Right renal cortex interstitium (tissue), 3 donors: ENCODE results near the gene PRDM16. TPM values are rescaled to one million over a fixed set of nuclear protein-coding genes. Genes with fewer than 3 reads are reported as not detected.
"Not testable (repeated sequence)": the region's sequence is repeated elsewhere in the genome, so short reads cannot be mapped to it uniquely, and the experiment has no call there.

Experiments
- DNase-seq, 3 donors: peaks; one replicate each; pipeline ENCODE4 v3.0.0-alpha.2; 2013; ENCODE audit warnings: low read depth in 3 of 3, low spot score in 2 of 3
- polyA plus RNA-seq, 3 donors: library from polyadenylated mRNA; unstranded; fragments of 120-200 nt; gene quantifications; one replicate each; pipeline ENCODE4 v1.2.1, GENCODE V29; 2013; ENCODE audit not compliant: insufficient read length in 3 of 3

Gene PRDM16
- polyA plus RNA-seq, 3 donors = 4.8 to 6.6 (median 6.4) TPM

DNA sequence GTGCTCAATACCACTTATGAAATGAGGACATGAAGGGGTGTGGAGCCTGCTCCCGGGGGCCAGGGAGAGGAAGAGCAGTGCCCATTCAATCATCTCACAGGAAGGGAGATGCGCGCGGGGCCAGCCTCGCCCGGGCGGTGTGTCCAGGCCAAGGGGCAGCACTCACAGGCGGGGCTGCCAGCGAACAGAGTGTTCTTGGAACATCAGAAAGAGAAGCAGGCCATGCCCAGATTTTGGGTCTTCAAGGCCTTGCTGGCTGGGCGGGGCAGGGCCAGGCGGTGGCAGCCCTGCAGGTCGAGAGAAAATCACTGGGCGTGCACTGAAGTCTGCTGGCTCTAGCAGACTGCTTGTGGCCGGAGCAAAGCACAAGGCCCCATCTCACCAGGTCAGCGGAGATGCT lies 168.6 kb downstream of the PRDM16 start:
- no peak for DNase-seq

DNA sequence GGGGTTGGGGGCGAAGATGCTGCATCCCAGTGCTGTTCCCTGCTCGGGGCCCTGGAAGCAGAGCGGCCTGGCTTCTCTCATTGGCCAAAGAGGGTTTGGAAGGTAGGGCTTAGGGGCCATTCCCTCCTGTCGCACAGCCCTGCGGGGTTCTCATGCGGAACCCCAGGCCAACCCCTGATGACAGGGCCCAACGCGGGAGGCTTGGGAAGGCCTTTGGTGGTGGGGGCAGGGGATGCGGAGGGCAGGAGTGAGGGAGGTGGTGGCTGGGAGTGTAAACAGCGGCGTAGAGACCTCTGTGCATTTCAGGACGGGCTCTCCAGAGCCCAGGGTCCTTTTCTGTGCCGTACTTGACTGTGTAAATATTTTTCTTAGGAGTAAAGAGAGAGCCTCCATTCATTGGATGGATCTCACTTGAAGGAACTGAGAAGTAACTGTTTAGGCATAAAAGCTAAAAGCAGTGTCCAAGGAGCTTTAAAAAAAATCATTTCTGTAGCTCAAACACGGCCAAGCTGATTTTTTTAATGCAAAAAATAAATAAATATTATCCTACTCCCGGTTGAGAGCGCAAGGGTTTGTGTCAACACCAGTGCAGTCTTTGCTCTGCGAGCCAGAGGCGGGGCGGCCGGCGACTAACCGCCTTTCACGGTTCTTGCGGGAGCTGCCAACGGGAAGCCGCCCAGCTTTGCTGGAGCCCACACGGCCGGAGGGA lies 169.1 kb downstream of the PRDM16 start:
- DNase-seq = no peak

DNA sequence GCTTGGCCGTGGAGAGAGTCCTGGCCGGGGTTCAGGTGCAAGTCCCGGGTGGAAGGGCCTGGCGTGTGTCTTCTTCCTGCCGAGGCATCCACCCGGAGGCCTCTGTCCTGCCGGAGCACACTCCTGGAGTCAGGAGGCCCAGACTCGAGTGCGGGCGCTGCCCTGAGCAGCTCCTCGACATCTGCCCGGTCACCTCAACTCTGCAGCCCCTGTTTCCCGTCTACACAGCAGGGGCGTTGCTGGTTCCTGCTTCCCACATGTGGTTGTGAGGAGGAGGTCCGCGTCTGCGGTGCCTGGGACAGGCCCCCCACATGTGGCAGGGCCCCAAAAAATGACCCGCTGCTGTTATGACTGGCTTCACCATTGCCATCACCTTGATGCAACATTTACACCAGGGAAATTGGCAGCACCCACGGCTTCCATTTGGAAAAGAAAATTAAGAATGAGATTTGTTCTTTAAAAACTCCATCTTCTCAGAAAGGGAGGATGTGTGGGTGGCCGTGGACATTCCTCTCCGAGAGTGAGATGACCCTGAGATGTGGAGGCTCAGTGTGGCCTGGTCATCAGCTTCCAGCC lies 169.8 kb downstream of the PRDM16 start:
- DNase-seq = no peak

DNA sequence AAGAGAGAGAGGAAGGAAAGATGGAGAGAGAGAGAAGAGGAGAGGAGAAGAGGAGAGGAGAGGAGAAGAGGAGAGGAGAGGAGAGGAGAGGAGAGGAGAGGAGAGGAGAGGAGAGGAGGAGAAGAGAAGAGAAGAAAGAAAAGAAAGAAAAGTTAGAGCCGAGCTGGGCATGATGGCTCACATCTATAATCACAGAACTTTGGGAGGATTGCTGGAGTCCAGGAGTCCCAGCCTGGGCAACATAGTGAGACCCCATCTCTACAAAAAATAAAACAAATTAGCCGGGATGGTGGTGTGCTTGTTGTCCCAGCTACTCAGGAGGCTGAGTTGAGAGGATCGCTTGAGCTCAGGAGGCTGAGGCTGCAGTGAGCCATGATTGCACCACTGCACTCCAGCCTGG lies 171.0 kb downstream of the PRDM16 start:
- DNase-seq = not testable (repeated sequence)

DNA sequence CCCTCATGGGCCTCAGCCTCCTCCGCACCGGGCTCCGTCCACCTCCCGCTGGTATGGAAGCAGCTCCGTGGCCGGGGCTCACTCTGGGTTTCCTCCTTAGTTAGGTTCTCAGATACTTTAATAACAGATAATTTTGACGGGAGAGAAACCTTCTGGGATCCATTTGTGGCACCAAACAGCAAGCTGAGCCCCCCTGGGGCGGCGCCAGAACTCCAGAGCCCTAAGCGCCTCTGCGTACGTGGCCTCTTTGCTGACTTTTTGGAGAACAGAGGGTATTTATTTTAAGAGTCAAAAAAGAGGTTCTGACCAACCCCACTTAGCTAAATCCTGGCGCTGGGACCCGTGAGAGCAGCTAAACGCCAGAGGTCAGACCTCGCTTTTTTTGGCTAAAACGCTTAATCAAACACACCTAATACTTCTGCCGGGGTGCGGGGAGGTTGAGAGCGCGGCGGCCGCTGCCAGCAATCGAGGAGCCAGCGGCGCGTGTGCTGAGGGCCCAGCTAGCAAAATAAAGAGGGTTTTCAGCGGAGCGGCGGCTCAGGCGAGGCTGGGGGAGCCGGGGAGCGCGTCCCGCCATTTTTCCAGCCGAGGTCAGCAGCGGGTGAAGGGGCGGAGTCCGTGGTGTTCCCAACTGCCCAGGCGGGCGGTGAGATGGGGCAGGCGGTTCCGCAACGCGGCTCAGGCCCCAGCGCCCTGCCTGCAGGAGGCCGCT lies 171.7 kb downstream of the PRDM16 start:
- no peak for DNase-seq

DNA sequence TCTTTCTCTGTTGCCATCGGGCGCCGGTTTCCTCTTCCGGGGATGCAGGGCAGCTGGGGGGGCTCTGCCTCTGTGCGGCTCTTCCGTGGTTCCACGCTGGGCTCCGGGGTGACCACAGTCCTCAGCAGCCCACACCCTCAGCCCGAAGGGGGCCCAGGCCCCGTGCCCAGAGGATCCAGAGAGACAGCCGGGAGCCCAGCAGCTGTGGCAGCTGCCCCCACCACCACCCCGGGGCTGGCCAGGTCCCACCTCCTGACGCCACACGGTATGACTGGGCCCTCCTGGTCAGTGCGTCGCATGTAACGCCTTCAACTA lies 172.2 kb downstream of the PRDM16 start:
- no peak for DNase-seq

DNA sequence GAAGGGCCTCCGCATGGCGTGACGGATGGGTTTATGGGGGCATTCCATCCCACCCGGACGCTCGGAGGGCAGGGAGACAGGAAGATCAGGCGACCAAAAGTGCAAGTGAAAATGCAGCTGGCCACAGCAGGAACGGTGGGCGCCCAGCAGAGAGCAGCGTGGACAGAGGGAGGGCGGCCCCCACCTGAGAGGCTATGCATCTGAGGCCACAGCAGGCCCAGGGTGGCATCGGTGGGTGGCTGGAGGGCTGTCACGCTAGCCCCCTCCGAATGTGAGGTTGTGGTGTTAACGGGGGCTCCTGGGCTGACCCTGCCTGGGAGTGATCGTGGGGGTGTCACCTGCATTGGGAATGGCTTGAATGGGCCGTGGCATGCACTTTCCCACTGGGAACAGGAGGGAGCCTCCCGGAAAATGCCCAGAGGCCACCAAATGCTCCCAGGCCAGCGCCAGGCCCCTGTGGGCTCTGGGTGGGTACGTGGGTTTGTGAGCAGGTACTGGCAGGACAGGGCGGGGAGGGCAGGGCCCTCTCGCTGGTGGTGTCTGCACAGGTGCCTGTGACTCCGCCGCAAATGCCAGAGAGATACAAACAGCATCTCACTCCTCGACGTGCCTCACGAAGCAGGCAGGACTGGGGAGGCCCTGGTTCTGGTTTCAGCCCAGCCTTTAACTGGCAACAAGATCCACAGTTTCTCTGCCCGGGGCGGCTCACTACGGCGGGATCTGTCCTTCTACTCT lies 172.8 kb downstream of the PRDM16 start:
- no peak for DNase-seq

DNA sequence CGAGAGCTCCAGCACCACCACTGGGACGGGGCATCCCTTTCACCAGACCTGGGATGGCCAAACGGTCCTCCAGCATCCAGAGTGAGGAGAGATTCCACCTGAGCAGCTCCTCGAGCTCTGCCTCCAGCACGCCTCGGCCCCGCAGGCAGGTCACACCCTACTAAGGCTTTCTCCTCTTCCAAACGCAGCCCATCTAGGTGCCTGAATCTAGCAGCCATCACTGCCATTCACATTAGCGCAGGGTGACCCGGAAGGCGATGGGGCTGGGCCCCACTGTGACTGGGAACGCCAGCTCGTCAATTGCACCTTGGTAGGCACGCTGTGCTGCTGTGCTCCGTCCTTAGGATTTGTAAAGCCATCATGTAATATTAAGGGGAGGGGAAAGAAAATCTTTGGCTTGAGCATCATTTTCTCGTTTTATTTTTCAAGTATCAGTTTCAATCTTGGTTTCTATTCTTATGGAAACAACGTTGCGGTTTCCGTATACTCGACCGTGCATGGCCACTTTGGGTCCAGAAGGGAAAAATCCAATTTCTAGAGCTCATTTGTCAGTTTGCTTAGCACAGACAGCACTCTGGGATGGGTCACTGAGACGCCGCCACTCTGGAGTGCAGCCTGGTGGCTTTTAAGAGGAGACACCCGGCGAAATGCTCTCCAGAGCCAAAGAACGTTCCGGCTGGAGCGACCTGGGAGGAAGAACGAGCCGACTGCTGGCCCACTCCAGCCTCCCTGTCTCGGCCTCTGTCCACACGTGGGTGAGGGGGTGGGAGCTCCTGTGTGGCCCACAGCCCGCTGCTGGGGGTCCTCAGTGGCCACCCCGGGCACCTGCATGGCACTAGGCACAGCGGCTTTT lies 173.6 kb downstream of the PRDM16 start:
- DNase-seq = no peak

DNA sequence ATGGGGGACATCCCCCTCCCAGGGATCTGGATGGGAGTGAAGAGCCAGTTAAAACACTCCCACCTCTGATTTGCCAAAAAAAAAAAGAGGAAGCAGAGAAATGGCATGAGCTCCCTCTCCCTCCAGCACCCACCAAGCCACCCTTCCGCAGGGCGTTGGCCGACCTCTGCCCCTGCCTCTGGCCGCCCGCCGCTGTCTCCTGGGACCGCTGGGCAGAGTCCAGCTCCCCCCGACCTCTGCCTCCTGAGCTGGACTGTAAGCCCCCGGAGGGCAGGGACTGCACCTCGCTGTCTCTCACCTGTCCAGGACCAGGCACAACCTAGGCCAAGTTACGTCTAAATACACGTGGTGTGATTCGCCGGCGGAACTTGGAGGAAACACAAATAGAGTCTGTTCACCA lies 174.3 kb downstream of the PRDM16 start:
- no peak for DNase-seq

DNA sequence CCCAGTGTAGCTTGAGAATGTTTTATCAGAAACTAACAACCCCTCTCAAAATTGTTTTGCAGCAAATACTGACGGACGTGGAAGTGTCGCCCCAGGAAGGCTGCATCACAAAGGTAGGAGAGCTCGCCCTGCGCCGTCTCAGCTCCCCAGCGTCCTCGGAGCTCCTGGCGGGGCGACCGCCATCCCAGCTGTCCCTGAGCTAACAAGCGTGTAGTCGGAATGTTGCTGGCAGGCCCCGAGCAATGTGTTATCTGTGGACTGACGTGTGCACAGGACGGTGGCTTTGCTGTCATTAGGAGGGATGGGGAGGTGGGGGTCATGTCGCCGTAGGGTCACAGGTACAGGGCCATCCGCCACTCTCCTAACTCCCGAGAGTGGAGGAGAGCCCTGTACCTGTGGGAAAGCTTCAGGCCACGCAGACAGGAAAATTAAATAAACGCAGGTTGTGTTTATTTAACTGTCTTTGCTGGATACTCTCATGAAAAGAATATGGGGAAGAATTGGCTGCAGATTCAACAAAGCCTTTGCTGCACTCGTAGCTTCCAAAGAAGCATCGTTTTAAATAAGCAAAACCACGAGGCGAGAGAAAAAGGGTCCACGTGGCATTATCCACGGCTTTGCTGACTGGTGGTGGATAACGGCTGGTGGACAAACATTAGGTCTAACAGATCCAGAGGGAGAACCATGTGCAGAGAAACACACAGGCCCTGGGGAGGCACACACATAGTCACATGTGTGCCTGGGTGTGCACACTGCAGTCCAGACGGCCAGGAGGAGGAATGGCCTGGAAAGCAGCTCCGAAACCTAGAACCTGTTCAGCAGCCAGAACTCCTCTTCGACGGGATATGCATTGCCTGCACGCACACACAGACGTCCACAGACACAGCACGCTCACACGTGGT lies 175.3 kb downstream of the PRDM16 start:
- DNase-seq = no peak

DNA sequence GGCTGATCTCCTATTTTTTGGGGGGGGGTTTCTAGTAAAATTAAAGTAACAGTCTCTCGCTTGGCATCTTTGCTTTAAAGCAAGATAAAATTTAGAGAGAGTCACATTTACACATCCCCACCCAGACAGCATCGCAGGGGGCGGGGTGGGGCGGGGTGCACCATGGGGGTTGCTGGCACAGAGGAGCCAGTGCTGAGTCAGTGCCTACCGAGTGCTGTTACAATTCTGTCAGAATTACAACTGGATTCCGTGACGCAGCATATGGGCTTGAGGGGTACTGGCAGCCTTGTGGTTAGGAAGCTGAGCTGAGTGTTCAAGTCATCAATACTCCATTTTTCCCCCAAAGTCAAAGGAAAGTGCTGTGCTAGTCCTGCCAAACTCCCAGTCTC lies 175.9 kb downstream of the PRDM16 start:
- no peak for DNase-seq

DNA sequence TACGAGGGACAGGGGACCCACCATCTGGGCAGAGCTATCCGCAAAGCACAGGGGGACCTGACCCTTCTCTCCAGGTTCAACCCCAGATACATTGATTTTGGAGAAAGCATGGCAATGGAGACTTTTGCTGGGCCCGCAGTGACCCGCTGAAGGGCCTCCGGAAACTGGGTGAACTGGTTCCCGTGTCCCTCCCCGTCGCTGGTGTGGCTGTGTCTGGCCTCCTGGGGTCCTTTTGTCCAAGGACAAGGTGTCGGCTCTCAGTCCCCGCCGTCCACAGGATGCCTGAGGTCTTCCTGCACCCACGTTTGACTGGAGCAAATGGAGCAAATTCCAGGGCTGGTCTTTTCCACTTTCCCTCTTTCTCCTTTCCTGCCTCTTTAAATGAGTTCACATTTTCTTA lies 176.3 kb downstream of the PRDM16 start:
- DNase-seq = no peak

DNA sequence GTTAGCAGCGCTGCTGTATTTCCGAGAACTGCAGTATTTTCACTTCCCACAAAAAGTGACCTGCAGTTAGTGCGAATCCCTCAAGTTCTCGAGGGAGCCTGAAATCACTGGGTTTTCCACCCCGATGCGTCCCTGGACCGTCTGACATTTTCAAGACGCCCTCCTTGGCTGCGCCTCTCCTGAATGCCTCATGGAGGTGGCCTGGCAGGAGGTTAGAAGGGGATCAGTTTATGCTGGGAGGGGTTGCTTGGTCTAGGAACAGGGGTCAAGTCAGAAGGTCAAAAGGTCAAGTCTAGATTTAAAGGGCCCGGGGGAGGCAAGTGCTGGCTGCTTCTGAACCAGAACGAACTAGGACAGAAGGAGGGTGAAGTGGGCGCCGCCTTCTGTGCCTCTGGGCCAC lies 176.8 kb downstream of the PRDM16 start:
- DNase-seq = no peak

DNA sequence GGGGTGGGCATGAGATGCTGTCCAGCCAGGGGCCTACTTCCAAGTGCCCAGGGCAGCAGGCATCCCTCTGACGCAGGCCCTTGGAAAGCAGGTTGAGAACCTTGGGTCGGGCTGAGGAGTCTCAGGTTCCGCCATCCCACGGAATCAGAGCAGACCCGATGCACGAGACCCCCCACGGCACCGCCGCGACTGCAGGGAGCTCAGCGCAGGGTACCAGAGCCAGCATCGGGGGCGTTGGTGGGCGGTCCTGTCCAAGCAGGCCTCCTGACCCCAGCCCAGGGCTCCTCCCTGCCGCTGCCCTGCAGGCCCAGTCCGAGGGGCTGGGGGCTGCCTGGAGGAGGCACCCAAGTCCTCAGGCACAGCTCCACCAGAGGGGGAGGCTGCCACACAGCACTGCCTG lies 177.2 kb downstream of the PRDM16 start:
- no peak for DNase-seq

DNA sequence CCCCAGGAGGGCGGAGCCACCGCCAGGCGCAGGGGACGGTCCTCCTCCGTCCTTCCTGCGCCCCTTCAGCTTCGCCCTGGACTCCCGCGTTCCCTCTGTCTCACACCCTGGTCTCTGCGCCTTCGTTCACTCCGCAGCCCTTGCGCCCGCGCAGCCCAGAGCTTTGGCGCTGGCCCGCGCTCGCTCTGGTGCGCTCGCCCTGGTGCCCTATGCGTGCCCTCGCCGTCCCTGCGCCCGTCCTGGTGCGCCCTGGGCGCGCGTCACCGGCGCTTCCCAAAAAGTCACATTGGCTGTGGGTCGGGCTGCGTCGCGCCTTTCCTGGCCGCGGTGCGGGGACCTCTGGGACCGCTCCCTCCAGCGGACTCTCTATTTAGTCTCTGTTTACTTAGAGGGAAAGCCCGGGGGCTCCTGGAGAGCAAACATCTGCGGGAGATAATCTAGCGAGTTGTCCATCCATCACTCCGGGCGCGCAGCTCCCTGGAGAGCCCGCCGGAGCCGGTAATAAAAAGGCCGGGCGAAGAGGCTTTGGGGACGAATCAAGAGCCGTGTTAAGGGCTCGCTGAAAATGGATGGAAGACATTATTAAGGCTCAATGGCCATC lies 178.6 kb downstream of the PRDM16 start:
- no peak for DNase-seq

DNA sequence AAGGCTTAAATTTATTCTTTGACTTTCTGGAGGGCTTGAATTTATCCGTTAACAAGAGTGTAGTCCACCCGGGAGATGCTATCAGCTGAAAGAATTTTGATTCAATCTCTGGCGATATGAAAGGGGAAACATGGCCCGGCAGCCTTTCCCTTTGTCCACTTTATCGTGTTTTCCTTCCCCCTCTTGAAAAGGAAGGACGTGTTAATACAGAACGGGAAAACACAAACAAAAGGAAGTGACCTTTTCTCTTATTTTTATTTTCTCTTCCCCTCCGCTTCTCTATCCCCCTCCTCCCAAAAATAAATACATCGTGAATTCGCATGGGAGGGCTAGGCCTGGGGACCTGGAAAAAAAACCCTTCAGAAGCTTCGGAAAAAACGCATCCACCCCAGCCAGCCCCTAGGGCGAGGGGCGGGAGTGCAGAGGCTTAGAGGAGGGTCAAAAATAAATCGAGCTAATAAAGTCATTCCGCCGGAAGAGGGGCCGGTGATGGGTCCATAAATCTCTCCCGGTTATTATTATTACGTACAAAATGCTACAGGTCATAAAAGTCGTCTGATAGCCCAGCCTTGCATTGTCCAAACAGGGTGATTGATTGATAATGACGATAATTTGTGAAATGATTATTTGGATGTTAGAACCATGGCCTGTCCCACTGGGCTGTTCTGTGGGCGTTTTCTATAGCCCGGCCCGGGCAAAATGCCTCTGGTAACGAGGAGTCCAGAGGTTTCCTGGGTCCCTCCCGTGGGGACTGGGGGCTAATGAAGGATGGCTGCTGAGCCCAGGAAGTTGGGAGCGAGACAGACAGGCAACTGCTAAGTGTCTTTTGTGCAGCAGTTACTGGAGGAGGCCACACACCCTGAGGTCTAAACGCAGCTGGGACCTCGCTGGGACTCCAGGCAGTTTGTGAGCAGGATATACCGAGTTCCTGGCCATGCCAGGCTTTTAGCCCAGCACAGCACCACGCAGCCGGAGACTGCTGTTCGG lies 179.4 kb downstream of the PRDM16 start:
- DNase-seq = no peak

DNA sequence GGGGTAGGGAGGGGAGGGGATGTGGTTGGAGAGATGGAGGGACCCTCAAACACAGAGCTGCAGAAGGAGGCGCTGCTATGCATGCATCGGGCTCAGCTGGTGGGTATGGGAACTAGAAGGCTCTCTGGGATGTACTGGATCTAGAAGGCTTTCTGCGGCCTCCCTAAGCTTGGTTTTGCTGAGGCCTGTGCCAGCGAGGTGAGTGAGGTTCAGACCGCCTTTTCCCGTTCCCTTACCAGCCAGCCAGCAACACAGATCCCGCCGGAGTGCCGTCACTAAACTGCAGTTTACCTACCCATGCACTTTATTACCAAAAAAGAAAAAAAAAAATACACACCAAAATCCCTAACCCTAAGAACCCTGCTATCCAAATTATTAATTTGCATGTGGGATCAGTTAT lies 180.2 kb downstream of the PRDM16 start:
- DNase-seq = no peak
